GM10266 (cell line): ENCODE measurements around the gene PALLD.

ENCODE experiments used
- DNase-seq: peaks from one replicate; pipeline ENCODE4 v3.0.0; 2012; ENCODE audit errors: extremely low spot score
- TF ChIP-seq, protein P1 (sequence below): IDR thresholded peaks from 2 replicates; pipeline ENCODE4 v1.5.1; 2012; ENCODE audit warnings: mild to moderate bottlenecking, low read depth; ENCODE audit not compliant: control insufficient read depth, insufficient read depth; ENCODE audit errors: missing control alignments

Gene PALLD

GRCh38 chr4:168652755-168653154 lies 155.9 kb downstream of the PALLD start:
- TF ChIP-seq, protein P1, sequence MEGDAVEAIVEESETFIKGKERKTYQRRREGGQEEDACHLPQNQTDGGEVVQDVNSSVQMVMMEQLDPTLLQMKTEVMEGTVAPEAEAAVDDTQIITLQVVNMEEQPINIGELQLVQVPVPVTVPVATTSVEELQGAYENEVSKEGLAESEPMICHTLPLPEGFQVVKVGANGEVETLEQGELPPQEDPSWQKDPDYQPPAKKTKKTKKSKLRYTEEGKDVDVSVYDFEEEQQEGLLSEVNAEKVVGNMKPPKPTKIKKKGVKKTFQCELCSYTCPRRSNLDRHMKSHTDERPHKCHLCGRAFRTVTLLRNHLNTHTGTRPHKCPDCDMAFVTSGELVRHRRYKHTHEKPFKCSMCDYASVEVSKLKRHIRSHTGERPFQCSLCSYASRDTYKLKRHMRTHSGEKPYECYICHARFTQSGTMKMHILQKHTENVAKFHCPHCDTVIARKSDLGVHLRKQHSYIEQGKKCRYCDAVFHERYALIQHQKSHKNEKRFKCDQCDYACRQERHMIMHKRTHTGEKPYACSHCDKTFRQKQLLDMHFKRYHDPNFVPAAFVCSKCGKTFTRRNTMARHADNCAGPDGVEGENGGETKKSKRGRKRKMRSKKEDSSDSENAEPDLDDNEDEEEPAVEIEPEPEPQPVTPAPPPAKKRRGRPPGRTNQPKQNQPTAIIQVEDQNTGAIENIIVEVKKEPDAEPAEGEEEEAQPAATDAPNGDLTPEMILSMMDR, result no peak

GRCh38 chr4:168654104-168654847 lies 157.4 kb downstream of the PALLD start:
- no peak for DNase-seq
- TF ChIP-seq, protein P1, result no peak

More at GRCh38 chr4:168652755-168653154, 155.9 kb downstream of the PALLD start:
- DNase-seq, result no peak

GRCh38 chr4:168654848-168655174 lies 158.0 kb downstream of the PALLD start:
- no peak for DNase-seq
- TF ChIP-seq, protein P1, result no peak

DNA sequence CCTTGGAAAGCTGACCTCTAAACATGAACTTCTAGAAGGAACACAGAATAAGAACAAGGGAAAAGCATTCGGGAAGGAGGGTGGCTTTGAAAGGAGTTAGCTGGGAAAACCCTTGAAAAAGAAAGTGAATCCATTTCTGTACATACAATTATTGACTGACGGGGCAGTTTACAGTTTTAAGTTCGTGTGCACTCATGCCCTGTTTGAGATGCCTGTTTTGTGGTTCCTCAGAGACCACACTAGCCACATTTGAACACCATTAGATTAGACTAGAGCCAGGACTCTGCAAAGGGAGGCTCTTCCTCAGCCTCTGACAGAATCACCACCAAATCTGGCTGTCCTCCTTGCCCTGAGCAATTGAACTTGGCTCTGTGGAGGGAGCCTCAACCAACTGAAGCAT lies 158.3 kb downstream of the PALLD start:
- TF ChIP-seq, protein P1, result no peak
- DNase-seq, result no peak

DNA sequence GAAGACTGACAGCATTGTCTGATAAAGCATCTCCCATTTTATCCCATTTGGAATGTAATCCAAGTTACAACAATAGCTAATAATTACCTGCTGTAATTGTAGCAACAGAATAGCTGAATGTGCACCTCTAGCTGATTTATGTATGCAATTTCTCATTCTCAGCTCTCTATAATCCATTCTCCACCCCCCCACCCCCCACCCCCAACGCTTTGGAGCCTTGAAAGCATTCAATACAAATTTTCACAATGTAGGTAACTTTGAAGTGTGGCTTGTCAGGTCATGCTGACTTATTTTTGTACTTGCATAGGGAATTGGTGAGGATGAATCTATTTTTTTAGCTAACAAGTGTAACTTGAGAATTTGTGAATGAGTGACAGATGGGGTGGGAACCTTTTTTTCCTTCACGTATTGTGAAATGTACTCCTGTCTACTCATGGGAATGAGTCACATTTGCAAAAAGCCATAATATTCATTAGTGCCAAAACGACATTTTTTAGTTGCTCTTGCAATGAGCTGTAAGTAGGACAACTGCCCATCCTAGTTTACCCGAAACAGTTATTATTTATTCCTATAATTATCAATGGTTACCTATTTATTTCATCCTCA lies 159.3 kb downstream of the PALLD start:
- TF ChIP-seq, protein P1, result no peak
- no peak for DNase-seq

- TF ChIP-seq, protein P1, result no peak
- no peak for DNase-seq
Measured at GRCh38 chr4:168656946-168657473, 160.2 kb downstream of the PALLD start.

DNA sequence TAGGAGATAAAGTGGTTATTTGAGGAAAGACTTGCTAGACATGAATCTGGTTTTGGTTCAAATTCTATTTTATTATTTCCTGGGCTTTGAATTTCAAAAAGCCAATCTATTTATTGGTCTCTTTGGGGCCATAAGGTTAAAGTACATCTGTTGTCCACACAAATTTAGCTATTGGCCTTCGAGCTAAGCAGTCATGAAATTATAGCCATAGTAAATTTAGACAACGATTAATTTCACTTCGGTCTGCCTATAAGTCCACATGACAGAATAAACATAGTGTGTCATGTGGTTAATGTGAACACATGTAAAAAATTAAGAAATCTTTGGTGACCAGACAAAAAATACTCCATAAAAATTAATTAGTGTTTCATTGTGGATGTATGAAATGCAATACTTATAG lies 161.9 kb downstream of the PALLD start:
- TF ChIP-seq, protein P1, result no peak
- DNase-seq, result no peak
